Sigmoid colon (tissue), 4 donors: ENCODE measurements around the gene RUFY1.

Source experiments
- CTCF ChIP-seq, 4 experiments: fragments of 450-650 bp in 3 of 4; fragments of 200-600 bp in 1 of 4; IDR thresholded peaks; one replicate each; pipeline ENCODE4 v1.5.1; 2016 to 2019; ENCODE audit warnings: antibody characterized with exemption in 4 of 4, mild to moderate bottlenecking in 3 of 4, moderate library complexity in 2 of 4
- POLR2AphosphoS5 ChIP-seq, 4 donors: sonication (generic); formaldehyde crosslinking; IDR thresholded peaks; one replicate each; pipeline ENCODE4 v1.6.1; 2017; ENCODE audit warnings: antibody characterized with exemption in 4 of 4

- TF ChIP-seq CTCF (IDR thresholded peaks at IDR 0.05) = no peak
- TF ChIP-seq POLR2AphosphoS5 (IDR thresholded peaks at IDR 0.05) = peak in 1 of 4 donors; percentile 21
Observed at GRCh38 chr5:179612577-179613459, 62.5 kb downstream of the RUFY1 start.
